GM12878 (cell line): ENCODE results near the gene TMEM52. TPM values are rescaled to one million over a fixed set of nuclear protein-coding genes. Genes with fewer than 3 reads are reported as not detected.

ENCODE experiments used
- ATAC-seq: fragments of 200-7000 bp; cut with Tn5 transposase; 3 replicates; pipeline ENCODE4 v1.9.1; 2020; ENCODE audit warnings: mild to moderate bottlenecking, moderate library complexity
- BruUV-seq: library from RNA; stranded (reverse); fragments of 400-500 nt; replicated peaks from 2 replicates; lab custom pipeline; 2021; lab: Mats Ljungman, UMichigan
- CTCF ChIA-PET: fragments of 300-600 bp; sonication (Branson Sonifier 250); formaldehyde crosslinking; extraction: SDS; loops from one replicate; lab custom pipeline; 2021; ENCODE audit warnings: inconsistent platforms; lab: Yijun Ruan, JAX
- POLR2A ChIA-PET: fragments of 350-600 bp; formaldehyde crosslinking; extraction: SDS; loops from one replicate; lab custom pipeline; 2021; ENCODE audit warnings: inconsistent platforms; lab: Charles Lee
- RAD21 ChIA-PET: fragments of 300-600 bp; sonication (Branson Sonifier 250); formaldehyde crosslinking; loops from one replicate; lab custom pipeline; 2023; ENCODE audit warnings: antibody characterized with exemption; ENCODE audit not compliant: unreplicated experiment; lab: Charles Lee
- SMC1A ChIA-PET: fragments of 300-600 bp; sonication (Branson Sonifier 250); formaldehyde crosslinking; loops from one replicate; lab custom pipeline; 2023; ENCODE audit not compliant: unreplicated experiment, uncharacterized antibody; lab: Charles Lee
- DNase-seq: peaks from one replicate; pipeline ENCODE4 v3.0.0-alpha.2; 2011; ENCODE audit warnings: low read depth, low spot score
- FAIRE-seq: peaks from 3 replicates; lab custom pipeline; 2011; peaks lifted over from hg19 to GRCh38; lab: Jason Lieb, UNC
- H2AFZ ChIP-seq: 2 replicates; pipeline ENCODE4 v1.6.0; 2011; ENCODE audit warnings: low read depth, low read length, control low read depth; ENCODE audit not compliant: control insufficient read depth
- H3K27ac ChIP-seq: 2 replicates; pipeline ENCODE4 v1.5.1; 2011; ENCODE audit warnings: control low read depth; ENCODE audit not compliant: control insufficient read depth, insufficient read depth
- H3K27me3 ChIP-seq, 2 experiments: replicated peaks in 1 of 2; 2 replicates each; pipeline versions ENCODE4 v1.6.0 to v1.6.1; 2011; ENCODE audit warnings: low read length in 1 of 2; ENCODE audit not compliant: control insufficient read depth in 2 of 2, insufficient read depth in 2 of 2
- H3K36me3 ChIP-seq, 2 experiments: 2 replicates each; pipeline ENCODE4 v1.5.1; 2011; ENCODE audit warnings: low read length in 1 of 2; ENCODE audit not compliant: control insufficient read depth in 2 of 2, insufficient read depth in 2 of 2
- H3K4me1 ChIP-seq: 2 replicates; pipeline ENCODE4 v1.6.1; 2011; ENCODE audit warnings: mild to moderate bottlenecking, low read length, moderate library complexity, mixed read lengths; ENCODE audit not compliant: control insufficient read depth, insufficient read depth
- H3K4me2 ChIP-seq: 2 replicates; pipeline ENCODE4 v1.6.0; 2011; ENCODE audit warnings: control low read depth; ENCODE audit not compliant: control insufficient read depth, insufficient read depth
- H3K4me3 ChIP-seq: fragments of 200-600 bp; sonication (generic); 2 replicates; pipeline ENCODE4 v1.5.1; 2016
- H3K79me2 ChIP-seq: 2 replicates; pipeline ENCODE4 v1.6.0; 2011; ENCODE audit warnings: low read length; ENCODE audit not compliant: control insufficient read depth, insufficient read depth
- H3K9ac ChIP-seq: 2 replicates; pipeline ENCODE4 v1.8.0; 2011; ENCODE audit warnings: low read length, control low read depth, mixed read lengths; ENCODE audit not compliant: control insufficient read depth, insufficient read depth
- H3K9me3 ChIP-seq: replicated peaks from 3 replicates; pipeline ENCODE4 v1.5.1; 2011; ENCODE audit warnings: mild to moderate bottlenecking, low read length; ENCODE audit not compliant: control insufficient read depth, insufficient read depth
- H4K20me1 ChIP-seq: 2 replicates; pipeline ENCODE4 v1.6.0; 2011; ENCODE audit not compliant: control insufficient read depth, insufficient read depth
- ATF3 ChIP-seq: IDR thresholded peaks from 2 replicates; pipeline ENCODE4 v1.6.1; 2011; ENCODE audit warnings: low read depth, mild to moderate bottlenecking, low read length, moderate library complexity, borderline replicate concordance; ENCODE audit errors: extremely low read depth
- CBFB ChIP-seq: IDR thresholded peaks from 2 replicates; pipeline ENCODE4 v1.6.1; 2016; ENCODE audit warnings: antibody characterized with exemption, low read depth
- CUX1 ChIP-seq: IDR thresholded peaks from 2 replicates; pipeline ENCODE4 v1.6.1; 2012; ENCODE audit warnings: improper control_type of control experiment, low read depth, low read length; ENCODE audit not compliant: insufficient replicate concordance
- EED ChIP-seq: sonication (generic); IDR thresholded peaks from 2 replicates; pipeline ENCODE4 v1.6.1; 2016; ENCODE audit warnings: antibody characterized with exemption, low read depth
- EGR1 ChIP-seq, 2 experiments: IDR thresholded peaks; 1 replicate in 1 of 2; 2 replicates in 1 of 2; pipeline ENCODE4 v1.6.1; 2011 to 2012; ENCODE audit warnings: low read depth in 2 of 2, low read length in 2 of 2, borderline replicate concordance in 1 of 2, mild to moderate bottlenecking in 1 of 2, moderate library complexity in 1 of 2
- EZH2 ChIP-seq: IDR thresholded peaks from 2 replicates; pipeline ENCODE4 v1.6.1; 2012; ENCODE audit warnings: low read depth, mild to moderate bottlenecking, control low read depth, inconsistent platforms, low read length, borderline replicate concordance; ENCODE audit not compliant: control insufficient read depth
- FOS ChIP-seq: IDR thresholded peaks from 3 replicates; pipeline ENCODE4 v1.6.1; 2011; ENCODE audit warnings: borderline replicate concordance; ENCODE audit not compliant: insufficient read length; ENCODE audit errors: extremely low read depth
- IRF5 ChIP-seq: fragments of 450-650 bp; IDR thresholded peaks from 2 replicates; pipeline ENCODE4 v1.6.1; 2017; ENCODE audit warnings: borderline replicate concordance
- MEF2B ChIP-seq: fragments of 450-650 bp; IDR thresholded peaks from 2 replicates; pipeline ENCODE4 v1.6.1; 2018; ENCODE audit warnings: mild to moderate bottlenecking, moderate library complexity; ENCODE audit not compliant: partially characterized antibody, poor library complexity, severe bottlenecking
- NKRF ChIP-seq: fragments of 450-650 bp; conservative IDR thresholded peaks from 2 replicates; pipeline ENCODE4 v1.6.1; 2017; ENCODE audit warnings: mild to moderate bottlenecking, moderate library complexity
- SKIL ChIP-seq: fragments of 450-650 bp; IDR thresholded peaks from 2 replicates; pipeline ENCODE4 v1.6.1; 2017; ENCODE audit warnings: mild to moderate bottlenecking, low read depth, inconsistent platforms; ENCODE audit not compliant: poor library complexity, severe bottlenecking
- WGBS: methylation state at CpG from one replicate; pipeline ENCODE4 v1.1.6; 2016; ENCODE audit warnings: low lambda C conversion rate; ENCODE audit not compliant: insufficient replicate concordance, insufficient coverage; ENCODE audit errors: missing lambda C conversion rate; 5-methylcytosine and 5-hydroxymethylcytosine counted together
- in situ Hi-C: fragments of 300-500 bp; cut with MboI; formaldehyde crosslinking; loops from 9 replicates; pipeline ENCODE4 v1.14.3; 2018; ENCODE audit warnings: mixed read lengths
- intact Hi-C: fragments of 100-400 bp; cut with micrococcal nuclease; formaldehyde crosslinking; loops from one replicate; pipeline ENCODE4 v1.14.2; 2022; ENCODE audit not compliant: unreplicated experiment
- polyA plus RNA-seq, 11 experiments: library from polyadenylated mRNA; depleted of rRNA in 4 of 11; unstranded in 6 of 11; stranded (reverse) in 5 of 11; fragments of >200 nt; fragmentation: Nextera tagmentation in 4 of 11; fragmentation: Illumina TruSeq in 1 of 11; extraction: Ambion mirVana in 4 of 11; extraction: Trizol in 1 of 11; gene quantifications; 1 replicate in 1 of 11; 2 replicates in 10 of 11; pipeline versions ENCODE4 v1.2.1 to v1.2.3, GENCODE V29; 2011 to 2016; ENCODE audit warnings: inconsistent platforms in 2 of 11, missing spikeins in 2 of 11, low read depth in 1 of 11
- total RNA-seq, 4 experiments: library from RNA; depleted of rRNA in 3 of 4; stranded (reverse); fragments of >200 nt in 3 of 4; fragmentation: Illumina TruSeq in 1 of 4; extraction: Trizol in 1 of 4; gene quantifications; 2 replicates each; pipeline versions ENCODE4 v1.2.1 to v1.2.3, GENCODE V29; 2013 to 2021

Gene TMEM52
- total and polyA plus RNA-seq, 10 of the 15 experiments (the other 5 are each of a cell fraction or from before 2014, with no cell fraction given), result 0.17 to 0.33 (median 0.24) TPM; not detected in 7

GRCh38 chr1:1963570-1963969 lies 44.5 kb upstream of the TMEM52 start:
- POLR2A ChIA-PET, result no interaction called here
- H3K9ac ChIP-seq, result no peak overlapping the region
- SMC1A ChIA-PET, result no interaction called here
- H3K4me3 ChIP-seq, result no peak overlapping the region
- H3K9me3 ChIP-seq, result no peaks in the 10 kb centered on the region
- BruUV-seq, result no TSS peak
- H2AFZ ChIP-seq, result no peak overlapping the region
- in situ Hi-C loops, result loop anchor here (25.0 kb wide), 1 partner anchor 824 kb away; no protein-coding TSS in a partner anchor
- ATAC-seq, result no peak
- intact Hi-C loops, result loop anchor here (5.0 kb wide), 1 partner anchor 209 kb away; no protein-coding TSS in a partner anchor
- peaks cover 0 to 3% of the 10 kb centered on the region in 2 experiments; a peak in 2 of 4 replicates for H3K27me3 ChIP-seq
- no peaks in the 10 kb centered on the region for H4K20me1 ChIP-seq
- H3K79me2 ChIP-seq, result no peaks in the 10 kb centered on the region
- H3K27ac ChIP-seq, result no peak overlapping the region
- no peak for FAIRE-seq
- DNase-seq, result no peak
- H3K4me1 ChIP-seq, result no peaks in the 10 kb centered on the region
- H3K4me2 ChIP-seq, result no peak overlapping the region
- RAD21 ChIA-PET, result no interaction called here
- no peaks in the 10 kb centered on the region for H3K36me3 ChIP-seq
- WGBS, result 18% methylated on average over 17 of the region's 17 CpGs
- CTCF ChIA-PET, result no interaction called here
- TF ChIP-seq NKRF (no peak), FOS (no peak), ATF3 (no peak), MEF2B (no peak), EZH2 (no peak), EGR1 (IDR thresholded peaks at IDR 0.05; ENCODE audit: borderline replicate concordance in 1 of 2, low read depth in 2 of 2, low read length in 2 of 2) (no peak), EED (no peak), CUX1 (no peak), SKIL (no peak), CBFB (no peak), IRF5 (no peak)
